ENCODE measurements around the gene MACC1. TPM values are rescaled to one million over a fixed set of nuclear protein-coding genes. Genes with fewer than 3 reads are reported as not detected.

The MACC1 gene, protein sequence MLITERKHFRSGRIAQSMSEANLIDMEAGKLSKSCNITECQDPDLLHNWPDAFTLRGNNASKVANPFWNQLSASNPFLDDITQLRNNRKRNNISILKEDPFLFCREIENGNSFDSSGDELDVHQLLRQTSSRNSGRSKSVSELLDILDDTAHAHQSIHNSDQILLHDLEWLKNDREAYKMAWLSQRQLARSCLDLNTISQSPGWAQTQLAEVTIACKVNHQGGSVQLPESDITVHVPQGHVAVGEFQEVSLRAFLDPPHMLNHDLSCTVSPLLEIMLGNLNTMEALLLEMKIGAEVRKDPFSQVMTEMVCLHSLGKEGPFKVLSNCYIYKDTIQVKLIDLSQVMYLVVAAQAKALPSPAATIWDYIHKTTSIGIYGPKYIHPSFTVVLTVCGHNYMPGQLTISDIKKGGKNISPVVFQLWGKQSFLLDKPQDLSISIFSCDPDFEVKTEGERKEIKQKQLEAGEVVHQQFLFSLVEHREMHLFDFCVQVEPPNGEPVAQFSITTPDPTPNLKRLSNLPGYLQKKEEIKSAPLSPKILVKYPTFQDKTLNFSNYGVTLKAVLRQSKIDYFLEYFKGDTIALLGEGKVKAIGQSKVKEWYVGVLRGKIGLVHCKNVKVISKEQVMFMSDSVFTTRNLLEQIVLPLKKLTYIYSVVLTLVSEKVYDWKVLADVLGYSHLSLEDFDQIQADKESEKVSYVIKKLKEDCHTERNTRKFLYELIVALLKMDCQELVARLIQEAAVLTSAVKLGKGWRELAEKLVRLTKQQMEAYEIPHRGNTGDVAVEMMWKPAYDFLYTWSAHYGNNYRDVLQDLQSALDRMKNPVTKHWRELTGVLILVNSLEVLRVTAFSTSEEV
- 22.2 and 81.4 TPM in 2 replicates for total RNA-seq (2011; cell fraction: chromatin; rRNA removed; ENCODE audit: low replicate concordance)
- 6.7 and 10.3 TPM in 2 replicates for total RNA-seq (2011; cell fraction: nucleolus; rRNA removed)
- total RNA-seq (2011; cell fraction: nucleoplasm; rRNA removed), result 21.9 and 60.5 TPM in 2 replicates
- total RNA-seq (2014; rRNA removed), result 10.4 and 12.6 TPM in 2 replicates
- 30.2 and 36.7 TPM in 2 replicates for total RNA-seq (2014; rRNA removed; fragmentation: Illumina TruSeq; extraction: Trizol)
- 16.7 and 17.8 TPM in 2 replicates for total RNA-seq (2015; rRNA removed; fragmentation: Illumina TruSeq; extraction: Trizol)
- 16.1 and 20.4 TPM in 2 replicates for total RNA-seq (2021)
- 5.1 and 12.7 TPM in 2 replicates for polyA plus RNA-seq (2011; rRNA removed)
- polyA plus RNA-seq (2011; cell fraction: cytosol; rRNA removed), result 1.9 and 2.4 TPM in 2 replicates
- 4.5 and 6.4 TPM in 2 replicates for polyA plus RNA-seq (2011; cell fraction: nucleus; rRNA removed)
- polyA plus RNA-seq (2012), result 5.6 and 6.9 TPM in 2 replicates
- 9.1 and 9.6 TPM in 2 replicates for polyA plus RNA-seq (2014; fragmentation: Illumina TruSeq; extraction: Trizol)
- polyA plus RNA-seq (2014; fragmentation: Nextera tagmentation; extraction: Ambion mirVana), result 1 to 10 TPM; 7.5 to 8.6 TPM
- 4.4 and 5.9 TPM in 2 replicates for polyA plus RNA-seq (2014; rRNA removed)
- 25.1 and 40.4 TPM in 2 replicates for polyA minus RNA-seq (2011; rRNA and poly(A)+ RNA removed)
- polyA minus RNA-seq (2011; cell fraction: cytosol; rRNA and poly(A)+ RNA removed), result 9.4 and 19.5 TPM in 2 replicates
- 13.6 and 17.3 TPM in 2 replicates for polyA minus RNA-seq (2011; cell fraction: nucleus; rRNA and poly(A)+ RNA removed)
- percentile 79 among the genes with signal in this experiment for Bru-seq, nascent RNA
- BruChase-seq, experiment 1, labeled RNA remaining after a 2-hour chase, result percentile 86 among the genes with signal in this experiment
- BruChase-seq, experiment 2, labeled RNA remaining after a 6-hour chase, result percentile 82 among the genes with signal in this experiment
- long read RNA-seq, experiment 1, partial matches to known transcripts, result 4 of 26 reads
- long read RNA-seq, experiment 1, other reads (novel, unspliced or antisense), result 20 of 26 reads
- long read RNA-seq, experiment 2, partial matches to known transcripts, result 1 of 13 reads
- long read RNA-seq, experiment 2, other reads (novel, unspliced or antisense), result 12 of 13 reads
- long read RNA-seq, experiment 3, partial matches to known transcripts, result 3 of 10 reads
- long read RNA-seq, experiment 3, other reads (novel, unspliced or antisense), result 7 of 10 reads

DNA sequence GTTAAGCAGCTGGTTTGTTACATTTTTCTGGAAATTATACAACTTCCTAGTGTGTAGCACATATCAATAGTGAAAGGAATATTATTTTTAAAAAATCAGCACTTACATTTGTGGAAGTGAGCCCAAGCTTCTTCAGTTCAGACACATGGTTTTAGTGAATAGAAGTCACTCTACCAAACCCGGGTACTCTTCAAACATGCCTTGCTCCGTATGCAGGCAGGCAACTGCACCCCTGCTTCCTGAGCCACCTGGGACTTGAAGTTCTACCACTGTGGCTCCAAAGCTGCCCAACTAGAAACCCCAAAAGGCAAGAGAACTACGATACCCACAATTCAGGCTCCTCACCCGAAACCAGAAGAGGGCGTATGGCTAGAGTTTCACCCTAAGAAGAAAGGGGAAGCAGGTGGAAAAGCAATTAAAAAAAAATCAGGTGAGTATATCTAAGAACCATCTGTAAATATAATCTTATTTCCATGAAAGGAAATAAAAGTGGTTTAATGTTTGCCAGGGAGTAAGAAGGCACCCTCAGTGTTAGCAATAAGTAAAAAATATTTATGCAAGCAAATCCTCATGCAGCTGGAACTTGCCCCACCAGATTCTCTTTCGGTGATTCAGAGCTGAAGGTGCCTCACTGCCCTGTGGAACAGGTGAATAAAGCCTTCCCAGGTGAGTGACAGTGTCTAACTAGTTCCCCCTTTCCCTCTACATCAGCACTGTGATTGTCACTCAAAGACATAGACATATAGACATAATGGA lies at the start of gene MACC1:
Gene MACC1, minus strand, starts transcription at position 192 of the 756 bp plus-strand sequence. CDS start 55,522 bp downstream, outside the sequence.
- H3K4me1 ChIP-seq (replicated peaks in 1 of 2; ENCODE audit: control insufficient read depth in 2 of 2, insufficient read depth in 2 of 2, low read length in 2 of 2), result peaks cover 11 to 60% of the 10 kb centered on the region in 2 experiments
- no peaks in the 10 kb centered on the region; the same call in 2 of the 3 replicates for H3K36me3 ChIP-seq (ENCODE audit: control insufficient read depth, insufficient read depth, low read length)
- H3K9ac ChIP-seq (ENCODE audit: insufficient read depth in 1 of 2, low read depth in 2 of 2, low read length in 2 of 2), result peak within 1 kb of the TSS; percentile 80 to 81; a peak in 3 of 4 replicates
- FAIRE-seq (peak; percentile 78), ATAC-seq (peak; percentile 77), DNase-seq (ENCODE audit: extremely low read depth in 1 of 4, low spot score in 3 of 4) (peak; percentile 38 to 91 (median 50))
- no peaks in the 10 kb centered on the region for H3K27me3 ChIP-seq (ENCODE audit: control insufficient read depth in 2 of 2, insufficient read depth in 2 of 2, low read length in 2 of 2)
- H2AFZ ChIP-seq (ENCODE audit: low read depth, low read length), result peak within 1 kb of the TSS; percentile 72
- TSS peak; percentile 23 for BruUV-seq (replicated peaks)
- H3K27ac ChIP-seq (ENCODE audit: extremely low read depth, low read depth, low read length), result peak within 1 kb of the TSS; percentile 99
- in situ Hi-C loops (cut with MboI) (no loop called here), intact Hi-C loops (cut with micrococcal nuclease) (loop anchor here (1.0 kb wide), 1 partner anchor 94 kb away; no protein-coding TSS in a partner anchor)
- ChIA-PET CTCF (ENCODE audit: low intra/inter-chr PET ratio) (interaction anchor here (0.8 kb wide), 1 partner anchor 94 kb away, joined by 3 read pairs; no protein-coding TSS in a partner anchor), POLR2A (interaction anchor here (0.6 to 1.3 kb wide), 4 partner anchors 9 to 90 kb away, joined by 3 to 7 read pairs (median 4); no protein-coding TSS in a partner anchor)
- H3K9me1 ChIP-seq (ENCODE audit: control insufficient read depth, insufficient read depth, low read length), result no peaks in the 10 kb centered on the region
- H3K79me2 ChIP-seq (ENCODE audit: control insufficient read depth, insufficient read depth, low read length), result peaks cover 48% of the 10 kb centered on the region
- H4K20me1 ChIP-seq (replicated peaks; ENCODE audit: control insufficient read depth, insufficient read depth, low read length), result no peaks in the 10 kb centered on the region
- peak within 1 kb of the TSS; percentile 79 for H3K4me2 ChIP-seq (ENCODE audit: insufficient read depth, low read length)
- peak within 1 kb of the TSS; percentile 41 for H3K4me3 ChIP-seq
- WGBS (ENCODE audit: insufficient coverage, low coverage, missing lambda C conversion rate), result 7% methylated on average over 6 of the region's 6 CpGs
- H3K9me3 ChIP-seq (replicated peaks; ENCODE audit: control insufficient read depth, insufficient read depth, low read depth, low read length), result 0 out of 2 replicates have a peak, but pooled peaks cover 2% of the 10 kb centered on the region
- TF ChIP-seq MAFF (IDR thresholded peaks at IDR 0.05; ENCODE audit: low read length), result no peak
- TF ChIP-seq HNRNPUL1 (IDR thresholded peaks at IDR 0.05; ENCODE audit: low read length), result no peak
- no peak for TF ChIP-seq ZBTB49 (CRISPR knock-in tag; IDR thresholded peaks at IDR 0.05; ENCODE audit: borderline replicate concordance)
- TF ChIP-seq IRF1 (CRISPR knock-in tag; IDR thresholded peaks at IDR 0.05; ENCODE audit: borderline replicate concordance), result no peak
- TF ChIP-seq ZBTB5 (IDR thresholded peaks at IDR 0.05), result no peak
